MCF 10A (cell line): Measurements from ENCODE around the gene SUPT20HL1. TPM values are rescaled to one million over a fixed set of nuclear protein-coding genes. Genes with fewer than 3 reads are reported as not detected.
"Not testable (repeated sequence)": the region's sequence is repeated elsewhere in the genome, so short reads cannot be mapped to it uniquely, and the experiment has no call there.

Source experiments
- BruUV-seq: library from RNA; stranded (reverse); fragments of 400-500 nt; replicated peaks from 2 replicates; lab custom pipeline; 2021; lab: Mats Ljungman, UMichigan
- CTCF ChIA-PET: fragments of 300-600 bp; sonication (Branson Sonifier 250); formaldehyde crosslinking; extraction: SDS; loops from one replicate; lab custom pipeline; 2021; ENCODE audit warnings: antibody characterized with exemption, inconsistent platforms; lab: Yijun Ruan, JAX
- POLR2A ChIA-PET: fragments of 300-600, 350-650 bp; sonication (Branson Sonifier 250); formaldehyde crosslinking; extraction: SDS; loops from one replicate; lab custom pipeline; 2020; ENCODE audit warnings: antibody characterized with exemption, inconsistent platforms; lab: Yijun Ruan, JAX
- DNase-seq: peaks from one replicate; pipeline ENCODE4 v3.0.0-alpha.2; 2018; ENCODE audit not compliant: unreplicated experiment
- H3K27ac Mint-ChIP-seq: one replicate; pipeline ENCODE4 v1.8.0; 2022; ENCODE audit warnings: mild to moderate bottlenecking, low read depth, mixed read lengths; ENCODE audit not compliant: unreplicated experiment
- H3K27me3 Mint-ChIP-seq: one replicate; pipeline ENCODE4 v1.8.0; 2022; ENCODE audit warnings: mixed read lengths; ENCODE audit not compliant: insufficient read depth, unreplicated experiment
- H3K36me3 Mint-ChIP-seq: one replicate; pipeline ENCODE4 v1.8.0; 2022; ENCODE audit warnings: mild to moderate bottlenecking, moderate library complexity, mixed read lengths; ENCODE audit not compliant: insufficient read depth, unreplicated experiment
- H3K4me1 Mint-ChIP-seq: one replicate; pipeline ENCODE4 v1.8.0; 2022; ENCODE audit warnings: mixed read lengths; ENCODE audit not compliant: insufficient read depth, unreplicated experiment
- H3K4me3 Mint-ChIP-seq: one replicate; pipeline ENCODE4 v1.8.0; 2022; ENCODE audit warnings: mild to moderate bottlenecking, moderate library complexity, mixed read lengths; ENCODE audit not compliant: unreplicated experiment
- H3K9me3 Mint-ChIP-seq: one replicate; pipeline ENCODE4 v1.8.0; 2022; ENCODE audit warnings: mixed read lengths; ENCODE audit not compliant: unreplicated experiment
- intact Hi-C: fragments of 100-400 bp; cut with micrococcal nuclease; formaldehyde crosslinking; loops from 2 replicates; pipeline ENCODE4 v1.14.1; 2022
- total RNA-seq: library from RNA; stranded (reverse); gene quantifications from 2 replicates; pipeline ENCODE4 v1.2.3, GENCODE V29; 2022
- TF ChIP-seq, protein P1 (sequence below): fragments of 200-600 bp; IDR thresholded peaks from one replicate; pipeline ENCODE4 v1.8.0; 2022; ENCODE audit warnings: antibody characterized with exemption, mild to moderate bottlenecking; ENCODE audit not compliant: unreplicated experiment

The SUPT20HL1 gene
- total RNA-seq, 1 experiment from 2014 or later: not detected

- BruUV-seq: no TSS peak
- no peak overlapping the region for H3K4me3 Mint-ChIP-seq
- no peaks in the 10 kb centered on the region for H3K4me1 Mint-ChIP-seq
- peaks cover 33% of the 10 kb centered on the region for H3K27me3 Mint-ChIP-seq
- no peak for DNase-seq
- no peaks in the 10 kb centered on the region for H3K36me3 Mint-ChIP-seq
- H3K27ac Mint-ChIP-seq: no peak overlapping the region
- CTCF ChIA-PET: no interaction called here
- POLR2A ChIA-PET: no interaction called here
- TF ChIP-seq, protein P1, sequence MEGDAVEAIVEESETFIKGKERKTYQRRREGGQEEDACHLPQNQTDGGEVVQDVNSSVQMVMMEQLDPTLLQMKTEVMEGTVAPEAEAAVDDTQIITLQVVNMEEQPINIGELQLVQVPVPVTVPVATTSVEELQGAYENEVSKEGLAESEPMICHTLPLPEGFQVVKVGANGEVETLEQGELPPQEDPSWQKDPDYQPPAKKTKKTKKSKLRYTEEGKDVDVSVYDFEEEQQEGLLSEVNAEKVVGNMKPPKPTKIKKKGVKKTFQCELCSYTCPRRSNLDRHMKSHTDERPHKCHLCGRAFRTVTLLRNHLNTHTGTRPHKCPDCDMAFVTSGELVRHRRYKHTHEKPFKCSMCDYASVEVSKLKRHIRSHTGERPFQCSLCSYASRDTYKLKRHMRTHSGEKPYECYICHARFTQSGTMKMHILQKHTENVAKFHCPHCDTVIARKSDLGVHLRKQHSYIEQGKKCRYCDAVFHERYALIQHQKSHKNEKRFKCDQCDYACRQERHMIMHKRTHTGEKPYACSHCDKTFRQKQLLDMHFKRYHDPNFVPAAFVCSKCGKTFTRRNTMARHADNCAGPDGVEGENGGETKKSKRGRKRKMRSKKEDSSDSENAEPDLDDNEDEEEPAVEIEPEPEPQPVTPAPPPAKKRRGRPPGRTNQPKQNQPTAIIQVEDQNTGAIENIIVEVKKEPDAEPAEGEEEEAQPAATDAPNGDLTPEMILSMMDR: no peak
- H3K9me3 Mint-ChIP-seq: no peaks in the 10 kb centered on the region
- intact Hi-C loops: no loop called here
Observed at GRCh38 chrX:24377195-24377594, 16.8 kb downstream of the SUPT20HL1 start.

- Mint-ChIP-seq H3K36me3 (no peaks in the 10 kb centered on the region), H3K4me3 (no peak overlapping the region), H3K9me3 (no peaks in the 10 kb centered on the region), H3K27ac (no peak overlapping the region), H3K27me3 (peaks cover 41% of the 10 kb centered on the region), H3K4me1 (no peaks in the 10 kb centered on the region)
- BruUV-seq: no TSS peak
- TF ChIP-seq, protein P1: no peak
- CTCF ChIA-PET: interaction anchor here (1.0 kb wide), 1 partner anchor 18 kb away, joined by 3 read pairs; no protein-coding TSS in a partner anchor
- DNase-seq: no peak
- POLR2A ChIA-PET: no interaction called here
- intact Hi-C loops: no loop called here
Observed at GRCh38 chrX:24377911-24378468, 17.6 kb downstream of the SUPT20HL1 start.

DNA sequence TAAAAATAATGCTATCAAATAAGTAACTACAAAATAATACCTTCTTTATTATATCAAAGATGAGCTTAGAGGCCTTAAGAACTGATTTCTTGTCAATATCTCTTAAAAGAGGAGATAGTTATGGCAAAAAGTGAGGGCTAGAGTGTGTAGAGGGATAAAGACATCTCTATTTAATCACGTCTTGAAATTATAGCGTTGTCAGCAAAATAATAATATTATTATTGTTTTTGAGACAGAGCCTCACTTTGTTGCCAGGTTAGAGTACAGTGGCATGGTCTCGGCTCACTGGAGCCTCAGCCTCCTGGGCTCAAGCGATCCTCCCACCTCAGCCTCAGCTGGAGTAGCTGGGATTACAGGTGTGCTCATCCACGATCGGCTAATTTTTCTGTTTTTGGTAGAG, 18.3 kb downstream of the SUPT20HL1 start:
- intact Hi-C loops: no loop called here
- H3K27ac Mint-ChIP-seq: no peak overlapping the region
- H3K9me3 Mint-ChIP-seq: no peaks in the 10 kb centered on the region
- TF ChIP-seq, protein P1: no peak
- H3K27me3 Mint-ChIP-seq: peaks cover 48% of the 10 kb centered on the region
- ChIA-PET POLR2A (no interaction called here), CTCF (interaction anchor here (1.0 kb wide), 1 partner anchor 18 kb away, joined by 3 read pairs; no protein-coding TSS in a partner anchor)
- H3K4me3 Mint-ChIP-seq: no peak overlapping the region
- no peaks in the 10 kb centered on the region for H3K4me1 Mint-ChIP-seq
- DNase-seq: no peak
- no TSS peak for BruUV-seq
- no peaks in the 10 kb centered on the region for H3K36me3 Mint-ChIP-seq

- BruUV-seq: no TSS peak
- H3K27me3 Mint-ChIP-seq: peaks cover 66% of the 10 kb centered on the region
- TF ChIP-seq, protein P1: no peak
- H3K36me3 Mint-ChIP-seq: no peaks in the 10 kb centered on the region
- no peak overlapping the region for H3K4me3 Mint-ChIP-seq
- ChIA-PET CTCF (interaction anchor here (0.9 to 2.7 kb wide), 4 partner anchors 9 to 120 kb away, joined by 3 to 18 read pairs (median 10); no protein-coding TSS in a partner anchor), POLR2A (interaction anchor here (0.7 kb wide), 1 partner anchor 8 kb away, joined by 3 read pairs; no protein-coding TSS in a partner anchor)
- no peak overlapping the region for H3K27ac Mint-ChIP-seq
- DNase-seq: peak; percentile 11
- H3K4me1 Mint-ChIP-seq: no peaks in the 10 kb centered on the region
- no peaks in the 10 kb centered on the region for H3K9me3 Mint-ChIP-seq
- intact Hi-C loops: no loop called here
Observed at GRCh38 chrX:24380262-24381187, 20.1 kb downstream of the SUPT20HL1 start.

DNA sequence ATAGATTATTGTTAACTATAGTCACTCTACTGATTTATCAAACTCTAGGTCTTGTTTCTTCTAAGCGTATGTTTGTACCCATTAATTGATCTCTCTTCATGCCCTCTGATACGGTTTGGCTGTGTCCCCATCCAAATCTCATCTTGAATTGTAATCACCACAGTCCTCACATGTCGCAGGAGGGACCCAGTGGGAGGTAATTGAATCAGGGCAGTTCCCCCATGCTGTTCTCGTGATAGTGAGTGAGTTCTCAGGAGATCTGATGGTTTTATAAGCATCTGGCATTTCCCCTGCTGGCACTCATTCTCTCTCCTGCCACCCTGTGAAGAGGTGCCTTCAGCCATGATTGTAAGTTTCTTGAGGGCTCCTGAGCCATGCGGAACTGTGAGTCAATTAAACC, 21.9 kb downstream of the SUPT20HL1 start:
- intact Hi-C loops, H3K4me3 Mint-ChIP-seq, BruUV-seq, H3K27ac Mint-ChIP-seq, H3K36me3 Mint-ChIP-seq, H3K9me3 Mint-ChIP-seq, H3K4me1 Mint-ChIP-seq, POLR2A ChIA-PET, DNase-seq: not testable (repeated sequence)
- CTCF ChIA-PET: interaction anchor here (1.1 to 2.7 kb wide), 2 partner anchors 11 to 457 kb away, joined by 3 to 16 read pairs; no protein-coding TSS in a partner anchor
- peaks cover 84% of the 10 kb centered on the region for H3K27me3 Mint-ChIP-seq
